IMR-90 (cell line): ENCODE data around the gene ZSWIM9. TPM values are rescaled to one million over a fixed set of nuclear protein-coding genes. Genes with fewer than 3 reads are reported as not detected.
"Not testable (repeated sequence)": the region's sequence is repeated elsewhere in the genome, so short reads cannot be mapped to it uniquely, and the experiment has no call there.

Experiments
- ATAC-seq: fragments of 200-7000 bp; cut with Tn5 transposase; 2 replicates; pipeline ENCODE4 v1.9.1; 2020; ENCODE audit warnings: low read depth, mild to moderate bottlenecking, moderate library complexity
- BruUV-seq: library from RNA; stranded (reverse); fragments of 400-500 nt; replicated peaks from 2 replicates; lab custom pipeline; 2021; lab: Mats Ljungman, UMichigan
- CTCF ChIA-PET: fragments of 300-600 bp; formaldehyde crosslinking; extraction: SDS; loops from one replicate; lab custom pipeline; 2021; ENCODE audit warnings: antibody characterized with exemption; lab: Yijun Ruan, JAX
- POLR2A ChIA-PET: fragments of 300-600 bp; sonication (Branson Sonifier 250); formaldehyde crosslinking; loops from one replicate; lab custom pipeline; 2022; ENCODE audit warnings: antibody characterized with exemption; ENCODE audit not compliant: unreplicated experiment; lab: Charles Lee
- DNase-seq: peaks from one replicate; pipeline ENCODE4 v3.0.0; 2013
- H2AFZ ChIP-seq: replicated peaks from 2 replicates; pipeline ENCODE3; 2013; ENCODE audit warnings: low read length, mild to moderate bottlenecking; ENCODE audit not compliant: poor library complexity
- H2AK5ac ChIP-seq: 2 replicates; pipeline ENCODE4 v1.6.1; 2013; ENCODE audit warnings: low read depth, low read length, inconsistent platforms
- H2AK9ac ChIP-seq: replicated peaks from 2 replicates; pipeline ENCODE3; 2013; ENCODE audit warnings: mild to moderate bottlenecking, low read depth, low read length, moderate library complexity; ENCODE audit not compliant: poor library complexity
- H2BK120ac ChIP-seq: 2 replicates; pipeline ENCODE4 v1.6.1; 2013; ENCODE audit warnings: low read depth, low read length, inconsistent platforms
- H2BK15ac ChIP-seq: 3 replicates; pipeline ENCODE4 v1.6.1; 2013; ENCODE audit warnings: low read depth, low read length, inconsistent platforms
- H2BK20ac ChIP-seq: 2 replicates; pipeline ENCODE4 v1.6.1; 2013; ENCODE audit warnings: low read depth, mild to moderate bottlenecking, inconsistent platforms, low read length, moderate library complexity
- H2BK5ac ChIP-seq: 2 replicates; pipeline ENCODE4 v1.6.1; 2013; ENCODE audit warnings: mild to moderate bottlenecking, low read depth, low read length, inconsistent platforms; ENCODE audit not compliant: poor library complexity, severe bottlenecking
- H3K14ac ChIP-seq: replicated peaks from 2 replicates; pipeline ENCODE4 v1.6.1; 2013; ENCODE audit warnings: low read depth, low read length, inconsistent platforms
- H3K18ac ChIP-seq: 2 replicates; pipeline ENCODE4 v1.6.1; 2013; ENCODE audit warnings: low read depth, low read length, control low read depth
- H3K23ac ChIP-seq: 2 replicates; pipeline ENCODE4 v1.6.1; 2013; ENCODE audit warnings: low read depth, low read length, inconsistent platforms
- H3K27ac ChIP-seq: 2 replicates; pipeline ENCODE4 v1.5.1; 2013; ENCODE audit warnings: mild to moderate bottlenecking, control low read depth, low read length; ENCODE audit not compliant: insufficient read depth
- H3K27me3 ChIP-seq: 2 replicates; pipeline ENCODE4 v1.6.1; 2013; ENCODE audit warnings: low read length; ENCODE audit not compliant: control insufficient read depth, insufficient read depth
- H3K36me3 ChIP-seq: 2 replicates; pipeline ENCODE4 v1.6.1; 2013; ENCODE audit warnings: low read length, mixed read lengths; ENCODE audit not compliant: control insufficient read depth, insufficient read depth
- H3K4ac ChIP-seq: 2 replicates; pipeline ENCODE4 v1.6.1; 2013; ENCODE audit warnings: low read depth, low read length, inconsistent platforms
- H3K4me1 ChIP-seq: 2 replicates; pipeline ENCODE4 v1.6.1; 2013; ENCODE audit warnings: low read length, mixed read lengths; ENCODE audit not compliant: control insufficient read depth, insufficient read depth
- H3K4me2 ChIP-seq: 2 replicates; pipeline ENCODE4 v1.6.1; 2013; ENCODE audit warnings: low read depth, mild to moderate bottlenecking, control low read depth, low read length, moderate library complexity
- H3K4me3 ChIP-seq: 2 replicates; pipeline ENCODE4 v1.5.1; 2013; ENCODE audit warnings: low read depth, mild to moderate bottlenecking, control low read depth, low read length, moderate library complexity; ENCODE audit not compliant: insufficient read depth
- H3K56ac ChIP-seq: 2 replicates; pipeline ENCODE4 v1.6.1; 2013; ENCODE audit warnings: low read length, inconsistent platforms; ENCODE audit not compliant: insufficient read depth; ENCODE audit errors: extremely low read depth
- H3K79me1 ChIP-seq, 2 experiments: 2 replicates each; pipeline ENCODE4 v1.6.1; 2013; ENCODE audit warnings: low read length in 2 of 2, inconsistent platforms in 1 of 2, low read depth in 1 of 2
- H3K9ac ChIP-seq: 2 replicates; pipeline ENCODE4 v1.6.1; 2013; ENCODE audit warnings: low read depth, low read length, control low read depth
- H3K9me1 ChIP-seq: 2 replicates; pipeline ENCODE4 v1.6.1; 2013; ENCODE audit warnings: low read length, inconsistent platforms; ENCODE audit not compliant: insufficient read depth
- H3K9me3 ChIP-seq: 2 replicates; pipeline ENCODE4 v1.6.1; 2013; ENCODE audit warnings: low read length; ENCODE audit not compliant: control insufficient read depth, insufficient read depth
- H4K20me1 ChIP-seq: 2 replicates; pipeline ENCODE4 v1.6.1; 2013; ENCODE audit warnings: low read length, inconsistent platforms; ENCODE audit not compliant: insufficient read depth
- H4K5ac ChIP-seq: 2 replicates; pipeline ENCODE4 v1.6.1; 2013; ENCODE audit warnings: mild to moderate bottlenecking, low read depth, low read length, control low read depth
- H4K8ac ChIP-seq, 2 experiments: 2 replicates each; pipeline ENCODE4 v1.6.1; 2013; ENCODE audit warnings: low read depth in 2 of 2, low read length in 2 of 2, control low read depth in 1 of 2, inconsistent platforms in 1 of 2
- H4K91ac ChIP-seq: 2 replicates; pipeline ENCODE4 v1.6.1; 2013; ENCODE audit warnings: low read depth, low read length, inconsistent platforms; ENCODE audit not compliant: insufficient read depth
- WGBS, 2 experiments: methylation state at CpG; one replicate each; pipeline versions ENCODE4 v1.1.5 to v1.1.7; 2013; ENCODE audit warnings: missing lambda C conversion rate in 2 of 2; ENCODE audit not compliant: insufficient read length in 1 of 2; ENCODE audit errors: extremely low coverage in 2 of 2; 5-methylcytosine and 5-hydroxymethylcytosine counted together
- dilution Hi-C: fragments of 300-500 bp; cut with HindIII; formaldehyde crosslinking; loops from one replicate; pipeline ENCODE4 v1.14.3; 2018; ENCODE audit warnings: low sequenced_read_pairs; ENCODE audit not compliant: unreplicated experiment
- in situ Hi-C: fragments of 300-500 bp; cut with MboI; formaldehyde crosslinking; loops from 3 replicates; pipeline ENCODE4 v1.14.3; 2019; ENCODE audit warnings: low sequenced_read_pairs, inconsistent platforms, mixed read lengths
- intact Hi-C: fragments of 100-400 bp; cut with micrococcal nuclease; formaldehyde crosslinking; loops from 2 replicates; pipeline ENCODE4 v1.10.0; 2022
- polyA plus RNA-seq, 3 experiments: library from polyadenylated mRNA; depleted of rRNA; stranded (reverse); fragments of >200 nt; gene quantifications; 2 replicates each; pipeline ENCODE4 v1.2.3, GENCODE V29; 2012; ENCODE audit warnings: low replicate concordance in 1 of 3
- total RNA-seq: library from RNA; depleted of rRNA; stranded (reverse); fragments of >200 nt; gene quantifications from 2 replicates; pipeline ENCODE4 v1.2.3, GENCODE V29; 2012

The ZSWIM9 gene
- total and polyA plus RNA-seq, 2 of the 4 experiments (the other 2 are of a cell fraction): 0.54 to 2.2 TPM

GRCh38 chr19:48220784-48221183 is 50.3 kb downstream of the ZSWIM9 start:
- POLR2A ChIA-PET, H3K18ac ChIP-seq, H3K4me1 ChIP-seq, H2AK5ac ChIP-seq, H2BK15ac ChIP-seq, H3K27ac ChIP-seq, H3K23ac ChIP-seq, H2BK5ac ChIP-seq, dilution Hi-C loops, H3K4ac ChIP-seq, H3K4me2 ChIP-seq, H4K20me1 ChIP-seq, H4K5ac ChIP-seq, H3K56ac ChIP-seq, DNase-seq, H3K9me1 ChIP-seq, H3K9me3 ChIP-seq, H3K14ac ChIP-seq, H3K4me3 ChIP-seq, H3K79me1 ChIP-seq, H3K27me3 ChIP-seq, intact Hi-C loops, H2BK120ac ChIP-seq, H4K8ac ChIP-seq, BruUV-seq, H2AFZ ChIP-seq, ATAC-seq, H2AK9ac ChIP-seq, in situ Hi-C loops, H3K9ac ChIP-seq, H2BK20ac ChIP-seq, H3K36me3 ChIP-seq, H4K91ac ChIP-seq: not testable (repeated sequence)
- no CpG with 5 or more reads among the region's 3 CpGs for WGBS, 2 experiments
- CTCF ChIA-PET: interaction anchor here (0.5 to 0.6 kb wide), 2 partner anchors 12 to 189 kb away, joined by 4 to 5 read pairs; no protein-coding TSS in a partner anchor
